Measurements from ENCODE around the gene NEK6.

DNA sequence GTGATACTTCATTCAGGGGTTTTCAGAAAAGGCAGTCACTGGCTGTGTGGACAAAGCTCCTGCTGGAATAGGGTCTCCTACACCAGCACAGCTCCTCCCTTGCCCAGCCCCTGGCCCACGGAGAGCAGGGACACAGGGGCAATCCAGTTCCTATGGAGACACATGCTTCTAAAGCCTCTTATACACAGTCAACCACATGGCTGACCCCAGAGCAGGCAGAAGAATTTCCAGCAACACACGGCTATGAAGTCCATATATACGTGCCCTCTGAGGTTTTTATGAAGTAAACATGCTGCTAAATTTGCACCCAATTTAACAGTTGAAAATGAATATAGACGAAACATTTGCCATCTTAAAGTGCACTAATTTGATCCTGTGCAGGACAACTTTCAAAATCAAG, 138.1 kb downstream of the NEK6 start:
- TF ChIP-seq, protein P1, sequence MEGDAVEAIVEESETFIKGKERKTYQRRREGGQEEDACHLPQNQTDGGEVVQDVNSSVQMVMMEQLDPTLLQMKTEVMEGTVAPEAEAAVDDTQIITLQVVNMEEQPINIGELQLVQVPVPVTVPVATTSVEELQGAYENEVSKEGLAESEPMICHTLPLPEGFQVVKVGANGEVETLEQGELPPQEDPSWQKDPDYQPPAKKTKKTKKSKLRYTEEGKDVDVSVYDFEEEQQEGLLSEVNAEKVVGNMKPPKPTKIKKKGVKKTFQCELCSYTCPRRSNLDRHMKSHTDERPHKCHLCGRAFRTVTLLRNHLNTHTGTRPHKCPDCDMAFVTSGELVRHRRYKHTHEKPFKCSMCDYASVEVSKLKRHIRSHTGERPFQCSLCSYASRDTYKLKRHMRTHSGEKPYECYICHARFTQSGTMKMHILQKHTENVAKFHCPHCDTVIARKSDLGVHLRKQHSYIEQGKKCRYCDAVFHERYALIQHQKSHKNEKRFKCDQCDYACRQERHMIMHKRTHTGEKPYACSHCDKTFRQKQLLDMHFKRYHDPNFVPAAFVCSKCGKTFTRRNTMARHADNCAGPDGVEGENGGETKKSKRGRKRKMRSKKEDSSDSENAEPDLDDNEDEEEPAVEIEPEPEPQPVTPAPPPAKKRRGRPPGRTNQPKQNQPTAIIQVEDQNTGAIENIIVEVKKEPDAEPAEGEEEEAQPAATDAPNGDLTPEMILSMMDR (IDR thresholded peaks at IDR 0.05; ENCODE audit: low read depth, low read length, poor library complexity, severe bottlenecking), result no peak
- no peak for TF ChIP-seq EZH2phosphoT487 (IDR thresholded peaks at IDR 0.05; ENCODE audit: borderline replicate concordance, low read length)
